Astrocyte of the cerebellum (primary cell): Measurements from ENCODE around the gene SYNGR4.
"Not testable (repeated sequence)": the region's sequence is repeated elsewhere in the genome, so short reads cannot be mapped to it uniquely, and the experiment has no call there.

Source experiments
- DNase-seq: peaks from one replicate; pipeline ENCODE4 v3.0.0-alpha.2; 2011; ENCODE audit warnings: low read depth
- H3K4me3 ChIP-seq: 2 replicates; pipeline ENCODE4 v1.5.1; 2011; ENCODE audit warnings: mild to moderate bottlenecking, low read depth, low read length, moderate library complexity
- in situ Hi-C: cut with HindIII; loops from 2 replicates; pipeline ENCODE4 v1.10.0; 2017; ENCODE audit warnings: low sequenced_read_pairs
- TF ChIP-seq, protein P1 (sequence below): IDR thresholded peaks from 2 replicates; pipeline ENCODE4 v1.5.1; 2012; ENCODE audit warnings: low read length, low read depth, moderate library complexity, mild to moderate bottlenecking; ENCODE audit errors: missing control alignments

The SYNGR4 gene

DNA sequence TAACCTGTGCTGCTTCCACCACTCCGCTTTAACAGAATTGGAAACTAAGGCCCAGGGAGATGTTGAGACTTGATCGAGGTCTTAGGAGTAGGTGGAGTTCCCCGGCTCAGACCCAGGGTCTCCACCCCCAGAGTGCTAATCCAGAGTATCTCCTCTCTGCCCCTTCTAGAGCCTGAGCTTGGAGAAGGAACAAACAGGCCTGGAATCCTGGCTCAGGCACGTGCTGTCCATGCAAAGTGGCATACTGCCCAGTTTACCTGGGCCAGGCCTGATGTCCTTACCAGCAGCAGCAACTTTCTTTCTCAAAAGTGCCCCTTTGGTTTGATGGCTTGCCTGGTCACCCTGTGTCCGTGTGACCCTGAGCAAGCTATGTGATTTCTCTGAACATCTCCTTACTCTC lies 3.7 kb downstream of the SYNGR4 start:
- TF ChIP-seq, protein P1, sequence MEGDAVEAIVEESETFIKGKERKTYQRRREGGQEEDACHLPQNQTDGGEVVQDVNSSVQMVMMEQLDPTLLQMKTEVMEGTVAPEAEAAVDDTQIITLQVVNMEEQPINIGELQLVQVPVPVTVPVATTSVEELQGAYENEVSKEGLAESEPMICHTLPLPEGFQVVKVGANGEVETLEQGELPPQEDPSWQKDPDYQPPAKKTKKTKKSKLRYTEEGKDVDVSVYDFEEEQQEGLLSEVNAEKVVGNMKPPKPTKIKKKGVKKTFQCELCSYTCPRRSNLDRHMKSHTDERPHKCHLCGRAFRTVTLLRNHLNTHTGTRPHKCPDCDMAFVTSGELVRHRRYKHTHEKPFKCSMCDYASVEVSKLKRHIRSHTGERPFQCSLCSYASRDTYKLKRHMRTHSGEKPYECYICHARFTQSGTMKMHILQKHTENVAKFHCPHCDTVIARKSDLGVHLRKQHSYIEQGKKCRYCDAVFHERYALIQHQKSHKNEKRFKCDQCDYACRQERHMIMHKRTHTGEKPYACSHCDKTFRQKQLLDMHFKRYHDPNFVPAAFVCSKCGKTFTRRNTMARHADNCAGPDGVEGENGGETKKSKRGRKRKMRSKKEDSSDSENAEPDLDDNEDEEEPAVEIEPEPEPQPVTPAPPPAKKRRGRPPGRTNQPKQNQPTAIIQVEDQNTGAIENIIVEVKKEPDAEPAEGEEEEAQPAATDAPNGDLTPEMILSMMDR = no peak
- no peak for DNase-seq
- no peak overlapping the region for H3K4me3 ChIP-seq
- in situ Hi-C loops = no loop called here

GRCh38 chr19:48368936-48369335 lies 4.8 kb downstream of the SYNGR4 start:
- TF ChIP-seq, protein P1 = no peak
- no peak for DNase-seq
- H3K4me3 ChIP-seq = no peak overlapping the region
- in situ Hi-C loops = no loop called here

DNA sequence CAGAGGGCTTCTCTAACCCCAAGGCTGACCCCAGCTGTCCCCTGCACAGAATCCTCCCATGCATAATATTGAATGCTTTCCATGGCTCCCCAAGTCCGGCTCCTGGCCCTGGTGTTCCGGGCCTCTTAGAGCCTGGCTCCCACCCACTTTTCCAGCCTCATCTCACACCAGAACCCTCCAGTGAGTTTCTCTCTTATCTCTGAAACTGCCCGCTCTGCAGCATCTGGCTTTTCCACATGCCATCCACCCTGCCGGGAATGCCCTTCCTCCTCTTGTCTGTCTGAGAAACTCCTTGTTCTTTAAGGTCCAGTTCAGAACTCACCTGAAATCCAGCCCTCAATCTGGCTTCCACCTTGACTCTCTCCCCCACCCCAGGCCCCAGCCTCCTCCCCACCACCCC lies 6.8 kb downstream of the SYNGR4 start:
- TF ChIP-seq, protein P1 = no peak
- in situ Hi-C loops = no loop called here
- no peak for DNase-seq
- H3K4me3 ChIP-seq = no peak overlapping the region

- TF ChIP-seq, protein P1 = no peak
- in situ Hi-C loops = no loop called here
- DNase-seq = no peak
- no peak overlapping the region for H3K4me3 ChIP-seq
Observed at GRCh38 chr19:48371367-48371766, 7.2 kb downstream of the SYNGR4 start.

- H3K4me3 ChIP-seq, in situ Hi-C loops, DNase-seq: not testable (repeated sequence)
Observed at GRCh38 chr19:48371771-48372170, 7.6 kb downstream of the SYNGR4 start.

- in situ Hi-C loops = no loop called here
- no peak for DNase-seq
Observed at GRCh38 chr19:48372904-48373303, 8.7 kb downstream of the SYNGR4 start.

GRCh38 chr19:48373567-48373966 lies 9.4 kb downstream of the SYNGR4 start:
- H3K4me3 ChIP-seq = no peak overlapping the region
- in situ Hi-C loops = no loop called here
- no peak for DNase-seq
- TF ChIP-seq, protein P1 = no peak

More at GRCh38 chr19:48372904-48373303, 8.7 kb downstream of the SYNGR4 start:
- TF ChIP-seq, protein P1 = no peak
- no peak overlapping the region for H3K4me3 ChIP-seq
